Left renal cortex interstitium (tissue), 4 donors: ENCODE data around the gene INSC. TPM values are rescaled to one million over a fixed set of nuclear protein-coding genes. Genes with fewer than 3 reads are reported as not detected.

Experiments used
- DNase-seq, 4 donors: peaks; one replicate each; pipeline ENCODE4 v3.0.0-alpha.2; 2013; ENCODE audit warnings: low read depth in 4 of 4, low spot score in 2 of 4, missing footprints in 1 of 4
- polyA plus RNA-seq, 4 donors: library from polyadenylated mRNA; unstranded; fragments of 120-200 nt; gene quantifications; one replicate each; pipeline ENCODE4 v1.2.1, GENCODE V29; 2013; ENCODE audit not compliant: insufficient read length in 4 of 4

The INSC gene
- polyA plus RNA-seq, 4 donors = 0.65 to 0.93 (median 0.83) TPM

- no peak for DNase-seq
Measured at GRCh38 chr11:15108592-15109130, 6.1 kb upstream of the INSC start.

- DNase-seq = no peak
Measured at GRCh38 chr11:15109602-15110001, 5.1 kb upstream of the INSC start.

- no peak for DNase-seq
Measured at GRCh38 chr11:15111215-15111614, 3.5 kb upstream of the INSC start.

GRCh38 chr11:15112131-15112541 lies 2.6 kb upstream of the INSC start:
- DNase-seq = no peak

GRCh38 chr11:15113381-15113780 lies 1.3 kb upstream of the INSC start:
- DNase-seq = no peak

- no peak for DNase-seq
Measured at GRCh38 chr11:15115686-15116085, 963 bp downstream of the INSC start.

- DNase-seq = no peak
Measured at GRCh38 chr11:15117751-15118150, 3.0 kb downstream of the INSC start.

GRCh38 chr11:15118431-15118830 lies 3.7 kb downstream of the INSC start:
- DNase-seq = no peak

GRCh38 chr11:15119352-15119751 lies 4.6 kb downstream of the INSC start:
- DNase-seq = no peak

- no peak for DNase-seq
Measured at GRCh38 chr11:15119826-15120225, 5.1 kb downstream of the INSC start.

- no peak for DNase-seq
Measured at GRCh38 chr11:15123849-15124248, 9.1 kb downstream of the INSC start.

GRCh38 chr11:15124528-15124927 lies 9.8 kb downstream of the INSC start:
- DNase-seq = no peak

- no peak for DNase-seq
Measured at GRCh38 chr11:15127341-15127740, 12.6 kb downstream of the INSC start.

- DNase-seq = no peak
Measured at GRCh38 chr11:15128621-15129020, 13.9 kb downstream of the INSC start.

- DNase-seq = no peak
Measured at GRCh38 chr11:15136166-15136565, 21.4 kb downstream of the INSC start.

GRCh38 chr11:15139096-15139770 lies 24.5 kb downstream of the INSC start:
- no peak for DNase-seq

GRCh38 chr11:15139958-15140659 lies 25.4 kb downstream of the INSC start:
- no peak for DNase-seq

GRCh38 chr11:15141381-15141780 lies 26.7 kb downstream of the INSC start:
- DNase-seq = no peak

GRCh38 chr11:15142838-15143237 lies 28.1 kb downstream of the INSC start:
- no peak for DNase-seq

GRCh38 chr11:15143855-15144254 lies 29.1 kb downstream of the INSC start:
- DNase-seq = no peak

- DNase-seq = no peak
Measured at GRCh38 chr11:15144347-15144746, 29.6 kb downstream of the INSC start.

GRCh38 chr11:15145151-15145550 lies 30.4 kb downstream of the INSC start:
- no peak for DNase-seq
